ENCODE data around the gene CRTAC1.
A peak's percentile ranks its signal among the peaks of the same experiment; 100 is the strongest.

Gene CRTAC1

GRCh38 chr10:97920865-97921264, 109.6 kb downstream of the CRTAC1 start:
- no peak for DNase-seq

GRCh38 chr10:97919012-97919411, 111.4 kb downstream of the CRTAC1 start:
- no peak for DNase-seq

- no peak for DNase-seq
Measured at GRCh38 chr10:97916586-97916985, 113.8 kb downstream of the CRTAC1 start.

DNA sequence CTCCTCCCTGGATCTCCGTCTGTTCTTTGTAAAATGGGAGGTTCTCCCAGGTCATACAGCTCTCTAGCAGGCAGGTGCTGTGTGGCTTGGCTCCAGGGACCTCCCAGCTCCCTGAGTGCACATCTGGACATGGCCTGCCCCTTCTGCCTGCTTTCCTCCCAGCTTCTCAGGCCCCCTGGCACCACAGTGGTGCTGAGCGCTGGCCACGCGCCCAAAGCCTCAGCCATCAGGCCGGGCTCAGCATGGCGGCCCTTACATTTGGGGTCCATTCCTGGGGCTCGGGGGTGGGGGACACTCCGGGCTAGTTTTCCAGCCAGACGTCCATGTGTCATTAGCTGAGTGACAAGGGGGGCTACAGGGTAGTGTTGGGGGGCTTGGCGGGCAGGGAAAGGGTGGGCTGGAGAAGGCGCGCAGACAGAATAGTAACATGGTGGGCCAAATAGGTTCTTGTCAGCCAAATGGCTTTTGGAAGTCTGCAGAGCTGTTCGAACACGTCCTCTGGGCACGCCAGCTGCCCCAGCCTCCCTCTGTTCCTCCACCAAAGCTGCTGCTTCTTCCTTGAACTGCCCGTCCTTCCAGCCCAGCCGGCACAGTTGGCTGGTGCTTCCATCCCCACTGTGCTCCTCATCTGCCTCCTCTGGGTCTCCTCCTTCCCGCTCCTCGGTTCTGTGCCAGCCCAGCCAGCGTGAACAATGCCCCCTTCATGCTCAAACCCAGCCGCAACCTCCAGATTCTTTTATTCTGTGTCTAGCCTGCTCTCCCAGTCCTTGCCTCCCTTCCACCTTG, 114.9 kb downstream of the CRTAC1 start:
- no peak for DNase-seq

GRCh38 chr10:97914837-97915211, 115.6 kb downstream of the CRTAC1 start:
- DNase-seq: peak; percentile 71

GRCh38 chr10:97914171-97914836, 116.1 kb downstream of the CRTAC1 start:
- no peak for DNase-seq

- DNase-seq: no peak
Measured at GRCh38 chr10:97913614-97914013, 116.8 kb downstream of the CRTAC1 start.

- DNase-seq: no peak
Measured at GRCh38 chr10:97913193-97913592, 117.2 kb downstream of the CRTAC1 start.

GRCh38 chr10:97911217-97911616, 119.2 kb downstream of the CRTAC1 start:
- DNase-seq: no peak

GRCh38 chr10:97910661-97911060, 119.8 kb downstream of the CRTAC1 start:
- no peak for DNase-seq

- DNase-seq: no peak
Measured at GRCh38 chr10:97907830-97908229, 122.6 kb downstream of the CRTAC1 start.

DNA sequence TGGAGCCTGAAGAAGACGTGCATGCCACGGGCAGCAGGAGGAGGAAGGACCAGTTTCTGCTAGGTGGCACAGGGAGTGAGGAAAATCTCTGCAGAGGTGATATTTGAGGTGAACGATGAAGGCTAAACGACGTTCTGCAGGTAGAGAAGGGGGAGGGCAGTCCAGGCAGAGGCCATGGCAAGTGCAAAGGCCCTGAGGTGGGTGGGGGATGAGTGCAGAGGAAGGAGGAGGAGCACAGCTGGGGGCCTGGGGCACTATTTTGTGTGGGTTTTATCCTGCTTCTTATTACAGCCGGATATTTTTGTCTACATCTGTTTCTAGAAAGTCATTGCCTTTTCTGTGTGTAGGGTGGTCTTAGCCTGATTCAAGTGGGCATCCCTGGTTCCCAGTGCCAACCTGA, 123.2 kb downstream of the CRTAC1 start:
- DNase-seq: no peak

GRCh38 chr10:97905276-97905675, 125.1 kb downstream of the CRTAC1 start:
- no peak for DNase-seq

DNA sequence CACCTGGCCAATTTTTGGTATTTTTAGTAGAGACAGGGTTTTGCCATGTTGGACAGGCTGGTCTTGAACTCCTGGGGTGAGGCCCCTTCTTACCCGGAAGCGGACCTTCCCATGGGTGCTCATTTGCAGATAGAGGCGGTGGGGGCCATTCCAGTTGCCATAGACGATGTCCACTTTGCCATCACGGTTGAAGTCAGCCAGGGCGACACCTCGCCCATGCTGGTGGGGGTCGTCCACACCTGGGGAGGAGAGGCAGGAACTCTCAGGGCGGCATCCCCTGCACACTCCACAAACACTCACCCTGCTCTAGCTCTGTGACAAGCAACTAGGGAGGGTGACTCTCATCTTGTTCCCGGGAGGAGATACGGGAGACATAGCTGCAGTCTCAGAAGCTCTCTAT, 125.8 kb downstream of the CRTAC1 start:
- no peak for DNase-seq

DNA sequence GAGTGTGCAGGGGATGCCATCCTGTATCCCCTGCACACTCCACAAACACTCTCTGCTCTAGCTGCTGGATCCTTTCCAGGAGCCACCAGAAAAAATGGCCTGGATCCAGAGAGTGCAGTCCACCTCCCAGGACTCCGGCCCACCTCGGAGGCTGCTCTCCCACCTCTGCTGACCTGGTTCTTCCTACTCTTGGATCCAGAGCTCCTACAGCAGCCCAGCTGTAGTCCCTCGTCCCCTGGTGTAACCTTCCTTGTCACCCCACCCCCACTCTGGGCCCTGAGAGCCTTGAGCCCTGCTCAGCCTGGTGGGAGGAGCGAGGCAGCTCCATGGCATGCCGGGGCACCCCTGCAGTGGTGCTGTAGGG, 126.4 kb downstream of the CRTAC1 start:
- DNase-seq: no peak

DNA sequence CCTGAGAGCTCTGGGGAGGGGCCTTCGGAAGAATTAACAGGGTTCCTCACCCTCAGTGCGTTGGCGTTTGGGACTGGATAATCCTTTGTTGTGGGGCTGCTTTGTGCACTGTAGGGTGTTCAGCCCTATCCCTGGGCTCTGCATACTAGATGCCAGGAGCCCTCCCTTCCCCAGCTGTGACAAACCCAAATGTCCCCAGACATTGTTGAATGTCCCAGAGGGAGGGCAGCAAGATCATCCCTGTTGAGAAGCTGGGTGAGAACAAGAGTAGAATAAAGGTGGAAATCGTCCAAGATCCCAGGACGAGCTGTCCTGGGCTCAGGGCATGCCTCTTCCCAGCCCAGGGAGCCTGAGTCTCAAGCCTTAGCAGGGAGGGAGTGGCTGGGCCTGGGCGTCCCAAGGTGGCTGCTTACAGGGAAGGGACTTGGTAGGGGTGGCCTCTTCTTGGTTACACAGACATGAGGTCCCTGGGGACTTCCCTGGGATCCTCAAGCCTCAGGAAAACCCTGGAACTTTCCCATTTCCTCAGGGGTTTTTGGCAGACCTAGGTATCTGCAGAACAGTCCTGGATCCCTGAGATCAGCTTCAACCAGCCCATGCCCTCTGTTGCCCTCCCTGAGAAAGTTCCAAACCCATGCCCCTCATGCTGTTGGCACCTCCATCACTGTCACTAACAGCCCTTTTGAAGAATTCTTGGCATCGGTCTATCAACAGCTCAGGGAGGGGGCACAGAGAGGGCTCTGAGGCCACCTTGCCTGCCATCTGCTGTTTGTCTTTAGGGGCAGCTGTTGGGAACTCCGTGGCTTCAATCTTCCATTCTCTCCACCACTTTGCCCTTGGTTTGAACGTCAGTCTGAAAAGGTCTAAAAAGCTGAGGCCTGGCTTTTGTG, 127.0 kb downstream of the CRTAC1 start:
- no peak for DNase-seq

DNA sequence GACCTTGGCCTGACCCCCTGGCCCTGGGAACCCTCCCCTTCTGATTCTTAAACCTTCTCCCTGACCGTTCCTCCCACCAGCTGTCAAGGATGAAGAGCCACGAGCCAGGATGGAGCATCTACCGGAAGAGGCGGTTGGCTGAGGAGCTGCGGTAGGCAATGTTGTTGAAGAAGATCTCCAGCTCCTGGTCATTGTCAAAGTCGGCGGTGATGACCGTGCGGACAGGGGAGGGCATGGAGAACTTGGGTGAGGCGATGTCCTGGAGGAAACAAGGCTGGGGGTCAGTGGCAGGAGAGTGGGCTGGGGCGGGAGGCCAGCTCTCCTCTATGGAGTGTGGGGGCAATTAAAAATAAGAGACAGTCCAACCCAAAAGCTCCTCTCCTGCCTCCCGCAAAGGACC, 129.0 kb downstream of the CRTAC1 start:
- DNase-seq: no peak

DNA sequence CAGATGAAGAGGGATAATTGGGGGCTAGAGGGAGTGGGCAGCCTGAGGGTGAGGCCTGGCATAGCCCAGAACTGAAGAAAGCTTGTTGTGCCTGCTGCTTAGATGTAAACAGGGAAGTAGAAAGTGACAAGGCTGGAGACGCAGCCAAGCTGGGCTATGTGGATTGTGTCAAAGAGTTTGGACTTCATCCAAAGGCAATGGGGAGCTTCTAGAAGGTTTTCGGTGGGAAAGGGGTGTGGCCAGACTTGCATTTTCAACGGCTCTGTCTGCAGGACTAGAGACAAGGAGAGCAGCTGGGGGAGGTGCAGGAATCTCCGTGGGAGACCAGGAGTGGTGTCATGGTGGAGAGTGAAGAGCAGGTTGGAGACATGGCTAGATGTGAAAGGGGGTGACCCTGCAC, 132.0 kb downstream of the CRTAC1 start:
- DNase-seq: no peak

GRCh38 chr10:97896756-97897358, 133.6 kb downstream of the CRTAC1 start:
- no peak for DNase-seq

DNA sequence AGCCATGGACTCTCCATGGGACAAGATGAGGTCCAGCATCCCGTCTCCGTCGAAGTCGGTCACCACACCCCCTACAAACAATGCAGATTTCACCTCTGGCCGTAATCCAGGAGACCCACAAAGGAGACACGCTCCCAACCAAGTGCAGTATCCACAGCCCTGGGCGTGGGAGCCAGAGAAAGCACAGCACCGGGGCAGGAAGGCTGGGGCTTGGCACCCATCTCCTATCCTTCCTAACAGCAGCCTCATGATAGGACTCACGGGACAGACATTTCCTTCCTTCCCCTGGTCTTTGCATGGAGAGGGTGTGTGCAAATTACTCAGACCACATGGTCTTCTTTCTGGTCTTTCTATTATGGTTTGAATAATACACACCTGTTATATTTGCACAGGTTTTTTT, 134.5 kb downstream of the CRTAC1 start:
- no peak for DNase-seq

- DNase-seq: no peak
Measured at GRCh38 chr10:97895084-97895483, 135.3 kb downstream of the CRTAC1 start.

- no peak for DNase-seq
Measured at GRCh38 chr10:97894092-97894491, 136.3 kb downstream of the CRTAC1 start.

DNA sequence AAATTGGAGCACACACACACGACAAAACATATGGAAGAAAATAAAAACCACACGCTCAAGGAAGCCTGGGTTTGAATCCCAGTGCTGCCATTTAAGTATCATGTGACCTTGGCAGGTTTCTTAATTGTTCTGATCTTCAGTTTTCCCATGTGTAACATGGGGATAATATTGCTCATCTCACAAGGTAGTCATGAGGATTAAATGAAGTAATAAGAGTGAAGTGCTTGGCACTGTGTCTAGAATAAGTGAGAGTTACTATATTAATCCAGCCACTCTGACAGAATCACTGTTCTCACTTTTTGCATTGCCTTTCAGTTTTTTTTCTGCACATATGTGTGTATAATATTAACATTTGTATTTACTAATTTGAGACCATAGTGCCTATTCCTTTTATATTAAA, 137.5 kb downstream of the CRTAC1 start:
- no peak for DNase-seq
